Spleen (tissue), 11 donors: ENCODE data around the gene PKM. TPM values are rescaled to one million over a fixed set of nuclear protein-coding genes. Genes with fewer than 3 reads are reported as not detected.

Experiments used
- DNase-seq: peaks from one replicate; pipeline ENCODE4 v3.0.0-alpha.2; 2020
- H3K27ac ChIP-seq, 8 donors: fragments of 200-600 bp; sonication (generic) in 7 of 8; 1 replicate in 4 of 8; 2 replicates in 4 of 8; pipeline versions ENCODE4 v1.5.0 to v1.8.0; 2016 to 2021; ENCODE audit warnings: inconsistent platforms in 4 of 8, mild to moderate bottlenecking in 4 of 8, moderate library complexity in 1 of 8
- H3K27me3 ChIP-seq, 7 donors: fragments of 200-600 bp; sonication (generic) in 6 of 7; replicated peaks in 1 of 7; 1 replicate in 4 of 7; 2 replicates in 3 of 7; pipeline versions ENCODE4 v1.5.0 to v1.8.0; 2016 to 2021; ENCODE audit warnings: inconsistent platforms in 3 of 7, mild to moderate bottlenecking in 1 of 7
- H3K36me3 ChIP-seq, 6 donors: fragments of 200-600 bp; sonication (generic) in 5 of 6; 1 replicate in 4 of 6; 2 replicates in 2 of 6; pipeline versions ENCODE4 v1.5.0 to v1.8.0; 2016 to 2021; ENCODE audit warnings: inconsistent platforms in 2 of 6
- H3K4me1 ChIP-seq, 6 donors: fragments of 200-600 bp; sonication (generic) in 5 of 6; 1 replicate in 3 of 6; 2 replicates in 3 of 6; pipeline versions ENCODE4 v1.5.0 to v1.8.0; 2016 to 2021; ENCODE audit warnings: inconsistent platforms in 3 of 6
- H3K4me3 ChIP-seq, 8 donors: fragments of 200-600 bp; sonication (generic) in 7 of 8; 1 replicate in 4 of 8; 2 replicates in 4 of 8; pipeline versions ENCODE4 v1.5.0 to v1.8.0; 2016 to 2021; ENCODE audit warnings: inconsistent platforms in 4 of 8, mild to moderate bottlenecking in 4 of 8, moderate library complexity in 2 of 8
- H3K9me3 ChIP-seq, 8 donors: fragments of 200-600 bp; sonication (generic) in 7 of 8; 1 replicate in 4 of 8; 2 replicates in 4 of 8; pipeline versions ENCODE4 v1.5.0 to v1.8.0; 2016 to 2021; ENCODE audit warnings: inconsistent platforms in 4 of 8
- POLR2A ChIP-seq, 3 donors: fragments of 450-650 bp; IDR thresholded peaks; one replicate each; pipeline ENCODE4 v1.5.1; 2017; ENCODE audit warnings: antibody characterized with exemption in 3 of 3, mild to moderate bottlenecking in 1 of 3
- POLR2AphosphoS5 ChIP-seq, 3 donors: sonication (generic); formaldehyde crosslinking; IDR thresholded peaks; one replicate each; pipeline ENCODE4 v1.5.1; 2017; ENCODE audit warnings: antibody characterized with exemption in 3 of 3
- WGBS, 5 donors: extraction: QIAGEN DNeasy Blood & Tissue Kit in 3 of 5; methylation state at CpG; one replicate each; pipeline versions ENCODE4 v1.1.5 to v1.1.7; 2013 to 2018; 5-methylcytosine and 5-hydroxymethylcytosine counted together
- intact Hi-C: fragments of 100-400 bp; cut with DNase I; formaldehyde crosslinking; loops from one replicate; pipeline ENCODE4 v1.15.0; 2023; ENCODE audit warnings: low total_unique reads
- polyA plus RNA-seq, 3 donors: library from polyadenylated mRNA; stranded (reverse); fragments of 200-250 nt; gene quantifications; one replicate each; pipeline ENCODE4 v1.2.1, GENCODE V29; 2013
- total RNA-seq, 7 donors: library from RNA; depleted of rRNA in 3 of 7; stranded (reverse); fragments of >200 nt in 3 of 7; fragmentation: NEBNext Ultra II Directional in 4 of 7; extraction: Animal tissue kit (Norgen Biotek cat#: 25700) in 4 of 7; gene quantifications; one replicate each; pipeline versions ENCODE4 v1.1.0 to v1.2.1, GENCODE V29; 2016 to 2021
- TF ChIP-seq, protein P1 (sequence below), 11 experiments: fragments of 200-600 bp in 7 of 11; fragments of 450-650 bp in 4 of 11; sonication (generic) in 4 of 11; IDR thresholded peaks in 8 of 11; conservative IDR thresholded peaks in 3 of 11; 1 replicate in 7 of 11; 2 replicates in 4 of 11; pipeline versions ENCODE4 v1.4.0 to v1.8.0; 2016 to 2021; ENCODE audit warnings: antibody characterized with exemption in 11 of 11, inconsistent platforms in 4 of 11, mild to moderate bottlenecking in 1 of 11
- donor health status: healthy with polysubstance abuse.
- donor health status: DM: no; HTN: no; CAD: no; lungs with moderate emphysema.
- donor health status: DM: no; HTN: no; CAD: no.
- donor health status: Bipolar disorder and iron deficiency.
- donor health status: healthy.
- donor health status: DM: no; HTN: no; CAD: no.
- donor health status: DM: yes; HTN: yes; CAD: no.

PKM gene
- total and polyA plus RNA-seq, 10 donors = 156 to 543 (median 347) TPM

DNA sequence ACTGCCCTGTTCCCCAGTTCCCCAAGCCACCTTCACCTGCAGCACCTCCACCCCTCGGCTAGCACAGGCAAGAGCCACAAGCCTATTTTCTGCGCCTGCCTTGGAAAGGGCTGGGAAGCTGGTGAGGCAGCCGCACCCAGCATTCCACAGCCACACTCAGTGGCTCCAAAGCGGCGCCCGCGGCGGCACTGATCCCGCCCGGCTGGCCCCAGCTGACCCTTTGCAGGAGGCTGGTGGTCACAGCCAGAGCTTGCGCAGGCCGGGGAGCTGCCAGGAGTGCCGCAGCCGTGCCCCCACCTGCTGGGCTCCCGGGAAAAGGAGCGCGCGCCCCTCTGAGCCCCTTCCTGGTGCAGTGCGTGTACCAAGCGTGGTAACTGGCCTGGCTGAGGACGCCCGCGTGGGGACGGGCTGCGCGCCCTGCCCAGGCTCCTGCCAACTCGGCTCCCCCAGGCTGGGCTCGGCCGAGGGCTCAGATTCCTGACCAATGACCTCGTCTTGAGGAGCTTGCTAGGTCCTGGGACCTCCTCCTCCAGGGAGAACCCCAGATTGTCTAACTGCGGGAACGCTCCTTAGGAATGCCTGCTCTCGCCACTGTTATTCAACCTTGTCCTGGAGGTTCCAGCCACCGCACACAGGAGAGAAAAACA is 46.7 kb downstream of the PKM start:
- Histone ChIP-seq H3K27me3 (peaks cover 0 to 79% (median 31%) of the 10 kb centered on the region in 7 donors), H3K36me3 (no peaks in the 10 kb centered on the region), H3K4me1 (peaks cover 0 to 9% (median 3%) of the 10 kb centered on the region in 6 donors), H3K4me3 (peak overlapping the region in 1 of 8 donors; percentile 10), H3K9me3 (no peaks in the 10 kb centered on the region), H3K27ac (no peak overlapping the region)
- TF ChIP-seq POLR2AphosphoS5 (IDR thresholded peaks at IDR 0.05) = no peak
- TF ChIP-seq POLR2A (IDR thresholded peaks at IDR 0.05) = no peak
- TF ChIP-seq, protein P1, sequence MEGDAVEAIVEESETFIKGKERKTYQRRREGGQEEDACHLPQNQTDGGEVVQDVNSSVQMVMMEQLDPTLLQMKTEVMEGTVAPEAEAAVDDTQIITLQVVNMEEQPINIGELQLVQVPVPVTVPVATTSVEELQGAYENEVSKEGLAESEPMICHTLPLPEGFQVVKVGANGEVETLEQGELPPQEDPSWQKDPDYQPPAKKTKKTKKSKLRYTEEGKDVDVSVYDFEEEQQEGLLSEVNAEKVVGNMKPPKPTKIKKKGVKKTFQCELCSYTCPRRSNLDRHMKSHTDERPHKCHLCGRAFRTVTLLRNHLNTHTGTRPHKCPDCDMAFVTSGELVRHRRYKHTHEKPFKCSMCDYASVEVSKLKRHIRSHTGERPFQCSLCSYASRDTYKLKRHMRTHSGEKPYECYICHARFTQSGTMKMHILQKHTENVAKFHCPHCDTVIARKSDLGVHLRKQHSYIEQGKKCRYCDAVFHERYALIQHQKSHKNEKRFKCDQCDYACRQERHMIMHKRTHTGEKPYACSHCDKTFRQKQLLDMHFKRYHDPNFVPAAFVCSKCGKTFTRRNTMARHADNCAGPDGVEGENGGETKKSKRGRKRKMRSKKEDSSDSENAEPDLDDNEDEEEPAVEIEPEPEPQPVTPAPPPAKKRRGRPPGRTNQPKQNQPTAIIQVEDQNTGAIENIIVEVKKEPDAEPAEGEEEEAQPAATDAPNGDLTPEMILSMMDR (IDR thresholded peaks at IDR 0.05 in 8 of 11, conservative IDR thresholded peaks at IDR 0.05 in 3 of 11) = no peak
- peak; percentile 62 for DNase-seq
- intact Hi-C loops = no loop called here
- WGBS, 5 donors = 13 to 19% (median 15%) methylated on average over 14 to 34 of the region's 34 CpGs

- peak; percentile 45 for DNase-seq
- Histone ChIP-seq H3K36me3 (no peaks in the 10 kb centered on the region), H3K4me1 (peaks cover 0 to 9% (median 3%) of the 10 kb centered on the region in 6 donors), H3K4me3 (no peak overlapping the region), H3K9me3 (no peaks in the 10 kb centered on the region), H3K27me3 (peaks cover 0 to 78% (median 31%) of the 10 kb centered on the region in 7 donors), H3K27ac (no peak overlapping the region)
- intact Hi-C loops = no loop called here
- WGBS, 5 donors = 45 to 59% (median 53%) methylated on average over 11 to 12 of the region's 12 CpGs
- TF ChIP-seq, protein P1 (IDR thresholded peaks at IDR 0.05 in 8 of 11, conservative IDR thresholded peaks at IDR 0.05 in 3 of 11) = no peak
- TF ChIP-seq POLR2A (IDR thresholded peaks at IDR 0.05) = no peak
- TF ChIP-seq POLR2AphosphoS5 (IDR thresholded peaks at IDR 0.05) = no peak
Measured at GRCh38 chr15:72183781-72184164, 47.2 kb downstream of the PKM start.

GRCh38 chr15:72182673-72183072 is 48.3 kb downstream of the PKM start:
- no peak overlapping the region for H3K4me3 ChIP-seq
- DNase-seq = peak; percentile 5
- no peaks in the 10 kb centered on the region for H3K9me3 ChIP-seq
- 70 to 92% (median 81%) methylated on average over 3 of the region's 3 CpGs for WGBS, 5 donors
- intact Hi-C loops = no loop called here
- no peak for TF ChIP-seq POLR2AphosphoS5 (IDR thresholded peaks at IDR 0.05)
- TF ChIP-seq POLR2A (IDR thresholded peaks at IDR 0.05) = no peak
- TF ChIP-seq, protein P1 (IDR thresholded peaks at IDR 0.05 in 8 of 11, conservative IDR thresholded peaks at IDR 0.05 in 3 of 11) = no peak
- H3K36me3 ChIP-seq = no peaks in the 10 kb centered on the region
- peaks cover 0 to 9% (median 3%) of the 10 kb centered on the region in 6 donors for H3K4me1 ChIP-seq
- H3K27me3 ChIP-seq = peaks cover 0 to 70% (median 31%) of the 10 kb centered on the region in 7 donors
- H3K27ac ChIP-seq = no peak overlapping the region

- Histone ChIP-seq H3K4me1 (peaks cover 0 to 9% (median 3%) of the 10 kb centered on the region in 6 donors), H3K4me3 (no peak overlapping the region), H3K27ac (no peak overlapping the region), H3K9me3 (no peaks in the 10 kb centered on the region), H3K27me3 (peaks cover 0 to 70% (median 31%) of the 10 kb centered on the region in 7 donors), H3K36me3 (no peaks in the 10 kb centered on the region)
- intact Hi-C loops = no loop called here
- WGBS, 5 donors = 92 to 98% (median 96%) methylated on average over 3 of the region's 3 CpGs
- TF ChIP-seq POLR2AphosphoS5 (IDR thresholded peaks at IDR 0.05) = no peak
- TF ChIP-seq, protein P1 (IDR thresholded peaks at IDR 0.05 in 8 of 11, conservative IDR thresholded peaks at IDR 0.05 in 3 of 11) = no peak
- DNase-seq = no peak
Measured at GRCh38 chr15:72182244-72182643, 48.7 kb downstream of the PKM start.
